MM.1S (cell line): ENCODE measurements around the gene DHRSX.
"Not testable (repeated sequence)": the region's sequence is repeated elsewhere in the genome, so short reads cannot be mapped to it uniquely, and the experiment has no call there.

ENCODE experiments used
- CTCF ChIP-seq: fragments of 300-600 bp; sonication (generic); IDR thresholded peaks from 2 replicates; pipeline ENCODE4 v1.5.1; 2016; ENCODE audit warnings: antibody characterized with exemption, low read length, mixed read lengths
- EZH2 ChIP-seq: fragments of 300-600 bp; sonication (generic); optimal IDR thresholded peaks from 2 replicates; pipeline ENCODE3; 2017; ENCODE audit warnings: low read depth, mild to moderate bottlenecking, antibody characterized with exemption, low read length, mixed read lengths
- EZH2phosphoT487 ChIP-seq: fragments of 300-600 bp; sonication (generic); IDR thresholded peaks from 2 replicates; pipeline ENCODE4 v1.6.1; 2018; ENCODE audit warnings: antibody characterized with exemption, low read length

- TF ChIP-seq CTCF, EZH2phosphoT487, EZH2: not testable (repeated sequence)
Observed at GRCh38 chrX:2214138-2214823, 286.5 kb downstream of the DHRSX start.
